IMR-90 (cell line): Measurements from ENCODE around the gene TBC1D8. TPM values are rescaled to one million over a fixed set of nuclear protein-coding genes. Genes with fewer than 3 reads are reported as not detected.

ENCODE experiments used
- ATAC-seq: fragments of 200-7000 bp; cut with Tn5 transposase; 2 replicates; pipeline ENCODE4 v1.9.1; 2020; ENCODE audit warnings: low read depth, mild to moderate bottlenecking, moderate library complexity
- BruUV-seq: library from RNA; stranded (reverse); fragments of 400-500 nt; replicated peaks from 2 replicates; lab custom pipeline; 2021; lab: Mats Ljungman, UMichigan
- CTCF ChIA-PET: fragments of 300-600 bp; formaldehyde crosslinking; extraction: SDS; loops from one replicate; lab custom pipeline; 2021; ENCODE audit warnings: antibody characterized with exemption; lab: Yijun Ruan, JAX
- POLR2A ChIA-PET: fragments of 300-600 bp; sonication (Branson Sonifier 250); formaldehyde crosslinking; loops from one replicate; lab custom pipeline; 2022; ENCODE audit warnings: antibody characterized with exemption; ENCODE audit not compliant: unreplicated experiment; lab: Charles Lee
- DNase-seq: peaks from one replicate; pipeline ENCODE4 v3.0.0; 2013
- H2AFZ ChIP-seq: replicated peaks from 2 replicates; pipeline ENCODE3; 2013; ENCODE audit warnings: low read length, mild to moderate bottlenecking; ENCODE audit not compliant: poor library complexity
- H2AK5ac ChIP-seq: 2 replicates; pipeline ENCODE4 v1.6.1; 2013; ENCODE audit warnings: low read depth, low read length, inconsistent platforms
- H2AK9ac ChIP-seq: replicated peaks from 2 replicates; pipeline ENCODE3; 2013; ENCODE audit warnings: mild to moderate bottlenecking, low read depth, low read length, moderate library complexity; ENCODE audit not compliant: poor library complexity
- H2BK120ac ChIP-seq: 2 replicates; pipeline ENCODE4 v1.6.1; 2013; ENCODE audit warnings: low read depth, low read length, inconsistent platforms
- H2BK15ac ChIP-seq: 3 replicates; pipeline ENCODE4 v1.6.1; 2013; ENCODE audit warnings: low read depth, low read length, inconsistent platforms
- H2BK20ac ChIP-seq: 2 replicates; pipeline ENCODE4 v1.6.1; 2013; ENCODE audit warnings: low read depth, mild to moderate bottlenecking, inconsistent platforms, low read length, moderate library complexity
- H2BK5ac ChIP-seq: 2 replicates; pipeline ENCODE4 v1.6.1; 2013; ENCODE audit warnings: mild to moderate bottlenecking, low read depth, low read length, inconsistent platforms; ENCODE audit not compliant: poor library complexity, severe bottlenecking
- H3K14ac ChIP-seq: replicated peaks from 2 replicates; pipeline ENCODE4 v1.6.1; 2013; ENCODE audit warnings: low read depth, low read length, inconsistent platforms
- H3K18ac ChIP-seq: 2 replicates; pipeline ENCODE4 v1.6.1; 2013; ENCODE audit warnings: low read depth, low read length, control low read depth
- H3K23ac ChIP-seq: 2 replicates; pipeline ENCODE4 v1.6.1; 2013; ENCODE audit warnings: low read depth, low read length, inconsistent platforms
- H3K27ac ChIP-seq: 2 replicates; pipeline ENCODE4 v1.5.1; 2013; ENCODE audit warnings: mild to moderate bottlenecking, control low read depth, low read length; ENCODE audit not compliant: insufficient read depth
- H3K27me3 ChIP-seq: 2 replicates; pipeline ENCODE4 v1.6.1; 2013; ENCODE audit warnings: low read length; ENCODE audit not compliant: control insufficient read depth, insufficient read depth
- H3K36me3 ChIP-seq: 2 replicates; pipeline ENCODE4 v1.6.1; 2013; ENCODE audit warnings: low read length, mixed read lengths; ENCODE audit not compliant: control insufficient read depth, insufficient read depth
- H3K4ac ChIP-seq: 2 replicates; pipeline ENCODE4 v1.6.1; 2013; ENCODE audit warnings: low read depth, low read length, inconsistent platforms
- H3K4me1 ChIP-seq: 2 replicates; pipeline ENCODE4 v1.6.1; 2013; ENCODE audit warnings: low read length, mixed read lengths; ENCODE audit not compliant: control insufficient read depth, insufficient read depth
- H3K4me2 ChIP-seq: 2 replicates; pipeline ENCODE4 v1.6.1; 2013; ENCODE audit warnings: low read depth, mild to moderate bottlenecking, control low read depth, low read length, moderate library complexity
- H3K4me3 ChIP-seq: 2 replicates; pipeline ENCODE4 v1.5.1; 2013; ENCODE audit warnings: low read depth, mild to moderate bottlenecking, control low read depth, low read length, moderate library complexity; ENCODE audit not compliant: insufficient read depth
- H3K56ac ChIP-seq: 2 replicates; pipeline ENCODE4 v1.6.1; 2013; ENCODE audit warnings: low read length, inconsistent platforms; ENCODE audit not compliant: insufficient read depth; ENCODE audit errors: extremely low read depth
- H3K79me1 ChIP-seq, 2 experiments: 2 replicates each; pipeline ENCODE4 v1.6.1; 2013; ENCODE audit warnings: low read length in 2 of 2, inconsistent platforms in 1 of 2, low read depth in 1 of 2
- H3K9ac ChIP-seq: 2 replicates; pipeline ENCODE4 v1.6.1; 2013; ENCODE audit warnings: low read depth, low read length, control low read depth
- H3K9me1 ChIP-seq: 2 replicates; pipeline ENCODE4 v1.6.1; 2013; ENCODE audit warnings: low read length, inconsistent platforms; ENCODE audit not compliant: insufficient read depth
- H3K9me3 ChIP-seq: 2 replicates; pipeline ENCODE4 v1.6.1; 2013; ENCODE audit warnings: low read length; ENCODE audit not compliant: control insufficient read depth, insufficient read depth
- H4K20me1 ChIP-seq: 2 replicates; pipeline ENCODE4 v1.6.1; 2013; ENCODE audit warnings: low read length, inconsistent platforms; ENCODE audit not compliant: insufficient read depth
- H4K5ac ChIP-seq: 2 replicates; pipeline ENCODE4 v1.6.1; 2013; ENCODE audit warnings: mild to moderate bottlenecking, low read depth, low read length, control low read depth
- H4K8ac ChIP-seq, 2 experiments: 2 replicates each; pipeline ENCODE4 v1.6.1; 2013; ENCODE audit warnings: low read depth in 2 of 2, low read length in 2 of 2, control low read depth in 1 of 2, inconsistent platforms in 1 of 2
- H4K91ac ChIP-seq: 2 replicates; pipeline ENCODE4 v1.6.1; 2013; ENCODE audit warnings: low read depth, low read length, inconsistent platforms; ENCODE audit not compliant: insufficient read depth
- BHLHE40 ChIP-seq: fragments of 150-350 bp; IDR thresholded peaks from 2 replicates; pipeline ENCODE4 v1.6.1; 2016; ENCODE audit warnings: mild to moderate bottlenecking, low read depth, low read length
- CEBPB ChIP-seq: IDR thresholded peaks from 2 replicates; pipeline ENCODE4 v1.6.1; 2012; ENCODE audit warnings: low read depth, low read length, improper control_type of control experiment
- CHD1 ChIP-seq: IDR thresholded peaks from 2 replicates; pipeline ENCODE4 v1.6.1; 2012; ENCODE audit warnings: low read depth, low read length, improper control_type of control experiment
- FOS ChIP-seq: fragments of 150-350 bp; IDR thresholded peaks from 2 replicates; pipeline ENCODE4 v1.6.1; 2016; ENCODE audit warnings: low read depth, low read length
- MAFK ChIP-seq: IDR thresholded peaks from 2 replicates; pipeline ENCODE4 v1.6.1; 2012; ENCODE audit warnings: low read depth, low read length, improper control_type of control experiment
- MAZ ChIP-seq: IDR thresholded peaks from 2 replicates; pipeline ENCODE4 v1.6.1; 2012; ENCODE audit warnings: low read depth, mild to moderate bottlenecking, low read length, improper control_type of control experiment, moderate library complexity, borderline replicate concordance
- NFE2L2 ChIP-seq: fragments of 150-350 bp; IDR thresholded peaks from 2 replicates; pipeline ENCODE4 v1.6.1; 2016; ENCODE audit warnings: low read depth, mild to moderate bottlenecking, low read length
- POLR2A ChIP-seq: IDR thresholded peaks from 2 replicates; pipeline ENCODE4 v1.6.1; 2012; ENCODE audit warnings: mild to moderate bottlenecking, low read depth, low read length
- RAD21 ChIP-seq: IDR thresholded peaks from 2 replicates; pipeline ENCODE4 v1.6.1; 2012; ENCODE audit warnings: low read length, improper control_type of control experiment
- RCOR1 ChIP-seq: IDR thresholded peaks from 2 replicates; pipeline ENCODE4 v1.6.1; 2012; ENCODE audit warnings: mild to moderate bottlenecking, low read length, improper control_type of control experiment; ENCODE audit not compliant: insufficient replicate concordance
- RFX5 ChIP-seq: IDR thresholded peaks from 2 replicates; pipeline ENCODE4 v1.8.0; 2012; ENCODE audit warnings: low read depth, mild to moderate bottlenecking, low read length, moderate library complexity
- SMC3 ChIP-seq: fragments of 150-350 bp; IDR thresholded peaks from 2 replicates; pipeline ENCODE4 v1.6.1; 2016; ENCODE audit warnings: low read depth, mild to moderate bottlenecking, antibody characterized with exemption, low read length, moderate library complexity
- USF2 ChIP-seq: fragments of 150-350 bp; IDR thresholded peaks from 2 replicates; pipeline ENCODE4 v1.6.1; 2017; ENCODE audit warnings: mild to moderate bottlenecking, antibody characterized with exemption, low read length, low read depth
- WGBS, 2 experiments: methylation state at CpG; one replicate each; pipeline versions ENCODE4 v1.1.5 to v1.1.7; 2013; ENCODE audit warnings: missing lambda C conversion rate in 2 of 2; ENCODE audit not compliant: insufficient read length in 1 of 2; ENCODE audit errors: extremely low coverage in 2 of 2; 5-methylcytosine and 5-hydroxymethylcytosine counted together
- dilution Hi-C: fragments of 300-500 bp; cut with HindIII; formaldehyde crosslinking; loops from one replicate; pipeline ENCODE4 v1.14.3; 2018; ENCODE audit warnings: low sequenced_read_pairs; ENCODE audit not compliant: unreplicated experiment
- in situ Hi-C: fragments of 300-500 bp; cut with MboI; formaldehyde crosslinking; loops from 3 replicates; pipeline ENCODE4 v1.14.3; 2019; ENCODE audit warnings: low sequenced_read_pairs, inconsistent platforms, mixed read lengths
- intact Hi-C: fragments of 100-400 bp; cut with micrococcal nuclease; formaldehyde crosslinking; loops from 2 replicates; pipeline ENCODE4 v1.10.0; 2022
- polyA plus RNA-seq, 3 experiments: library from polyadenylated mRNA; depleted of rRNA; stranded (reverse); fragments of >200 nt; gene quantifications; 2 replicates each; pipeline ENCODE4 v1.2.3, GENCODE V29; 2012; ENCODE audit warnings: low replicate concordance in 1 of 3
- total RNA-seq: library from RNA; depleted of rRNA; stranded (reverse); fragments of >200 nt; gene quantifications from 2 replicates; pipeline ENCODE4 v1.2.3, GENCODE V29; 2012

Gene TBC1D8
- total and polyA plus RNA-seq, 2 of the 4 experiments (the other 2 are of a cell fraction) = 1.3 to 1.5 TPM

- no peak for DNase-seq
- H4K8ac ChIP-seq = no peak overlapping the region
- no peaks in the 10 kb centered on the region; the same call in 1 of the 2 replicates for H4K20me1 ChIP-seq
- ChIA-PET POLR2A (no interaction called here), CTCF (interaction anchor here (0.6 kb wide), 1 partner anchor 65 kb away, joined by 4 read pairs; no protein-coding TSS in a partner anchor)
- TF ChIP-seq CEBPB (no peak), RCOR1 (no peak), BHLHE40 (no peak), SMC3 (no peak), CHD1 (no peak), RFX5 (no peak), NFE2L2 (no peak), MAFK (no peak), USF2 (no peak), MAZ (no peak), FOS (no peak), RAD21 (no peak), POLR2A (no peak)
- no peak overlapping the region for H3K14ac ChIP-seq
- no TSS peak for BruUV-seq
- no peak overlapping the region for H2BK20ac ChIP-seq
- WGBS, 2 experiments = 46% methylated on average over 2 of the region's 9 CpGs; no CpG with 5 or more reads in 1 of the 2 experiments
- H3K9me3 ChIP-seq = no peaks in the 10 kb centered on the region
- no peak overlapping the region for H3K27ac ChIP-seq
- no peak overlapping the region for H4K5ac ChIP-seq
- in situ Hi-C loops = no loop called here
- H4K91ac ChIP-seq = no peak overlapping the region
- dilution Hi-C loops = no loop called here
- H3K4me2 ChIP-seq = no peak overlapping the region
- H3K36me3 ChIP-seq = no peaks in the 10 kb centered on the region
- intact Hi-C loops = no loop called here
- no peak overlapping the region for H3K9ac ChIP-seq
- no peaks in the 10 kb centered on the region for H3K9me1 ChIP-seq
- H2BK15ac ChIP-seq = no peak overlapping the region
- no peak overlapping the region for H2AFZ ChIP-seq
- peaks cover 3% of the 10 kb centered on the region for H3K27me3 ChIP-seq
- H3K4me3 ChIP-seq = no peak overlapping the region
- H3K79me1 ChIP-seq = peaks cover 0 to 25% of the 10 kb centered on the region in 2 experiments; a peak in 3 of 4 replicates
- no peak overlapping the region for H3K23ac ChIP-seq
- no peak overlapping the region for H2BK120ac ChIP-seq
- H2AK5ac ChIP-seq = peak overlapping the region; percentile 58; the same call in 1 of the 2 replicates
- no peak overlapping the region for H2BK5ac ChIP-seq
- no peak overlapping the region for H3K4ac ChIP-seq
- H3K56ac ChIP-seq = no peak overlapping the region
- H3K4me1 ChIP-seq = no peaks in the 10 kb centered on the region
- no peak overlapping the region for H3K18ac ChIP-seq
- no peak for ATAC-seq
- H2AK9ac ChIP-seq = no peak overlapping the region
These were observed 15.5 kb downstream of the TBC1D8 start for GRCh38 chr2:101135412-101136296.
